Psoas muscle (tissue), 8 donors: Measurements from ENCODE around the gene CEP63. TPM values are rescaled to one million over a fixed set of nuclear protein-coding genes. Genes with fewer than 3 reads are reported as not detected.

Experiments
- ATAC-seq, 4 donors: fragments of 200-7000 bp; cut with Tn5 transposase; one replicate each; pipeline ENCODE4 v1.9.1; 2020; ENCODE audit warnings: moderate library complexity in 3 of 4, mild to moderate bottlenecking in 2 of 4
- DNase-seq, 2 donors: peaks; one replicate each; pipeline ENCODE4 v3.0.0-alpha.2; 2020
- H3K27ac ChIP-seq: fragments of 200-600 bp; one replicate; pipeline ENCODE4 v1.8.0; 2022
- H3K27me3 ChIP-seq, 3 donors: fragments of 200-600 bp in 1 of 3; one replicate each; pipeline versions ENCODE4 v1.6.1 to v1.8.0; 2013 to 2022; ENCODE audit warnings: low read length in 2 of 3, mild to moderate bottlenecking in 2 of 3, moderate library complexity in 1 of 3; ENCODE audit not compliant: insufficient read depth in 3 of 3
- H3K36me3 ChIP-seq, 2 donors: fragments of 200-600 bp in 1 of 2; one replicate each; pipeline versions ENCODE4 v1.6.1 to v1.8.0; 2013 to 2022; ENCODE audit warnings: low read depth in 1 of 2, mild to moderate bottlenecking in 1 of 2, moderate library complexity in 1 of 2; ENCODE audit not compliant: insufficient read depth in 1 of 2
- H3K4me1 ChIP-seq: fragments of 200-600 bp; one replicate; pipeline ENCODE4 v1.8.0; 2022
- H3K4me3 ChIP-seq: fragments of 200-600 bp; one replicate; pipeline ENCODE4 v1.8.0; 2022; ENCODE audit warnings: mild to moderate bottlenecking
- H3K9me3 ChIP-seq: fragments of 200-600 bp; one replicate; pipeline ENCODE4 v1.8.0; 2022
- WGBS, 3 donors: extraction: QIAGEN DNeasy Blood & Tissue Kit; methylation state at CpG; one replicate each; pipeline versions ENCODE4 v1.1.6 to v1.1.7; 2013; 5-methylcytosine and 5-hydroxymethylcytosine counted together
- intact Hi-C, 2 donors: fragments of 100-400 bp; cut with DNase I; formaldehyde crosslinking; loops; one replicate each; pipeline versions ENCODE4 v1.11.0 to v1.14.2; 2022
- polyA plus RNA-seq, 3 donors: library from polyadenylated mRNA; stranded (reverse); fragments of 200-250 nt; gene quantifications; one replicate each; pipeline ENCODE4 v1.2.3, GENCODE V29; 2013
- total RNA-seq, 4 donors: library from RNA; stranded (reverse); fragmentation: NEBNext Ultra II Directional in 2 of 4; extraction: Animal tissue kit (Norgen Biotek cat#: 25700) in 2 of 4; gene quantifications; one replicate each; pipeline versions ENCODE4 v1.2.1 to v1.2.4, GENCODE V29; 2021 to 2023
- TF ChIP-seq, protein P1 (sequence below): fragments of 200-600 bp; IDR thresholded peaks from one replicate; pipeline ENCODE4 v1.8.0; 2022; ENCODE audit warnings: antibody characterized with exemption
- donor health status: healthy with polysubstance abuse.
- donor health status: DM: no; HTN: no; CAD: no; lungs with moderate emphysema.
- donor health status: Bipolar disorder and iron deficiency.
- donor health status: healthy.
- donor health status: DM: yes; HTN: yes; CAD: no.
- donor health status: DM: no; HTN: no; CAD: no.
- donor health status: DM: no; HTN: no; CAD: no.
- donor health status: DM: yes; HTN: yes; CAD: no.

The CEP63 gene
- total and polyA plus RNA-seq, 7 donors: 26.5 to 51.3 (median 30.3) TPM

DNA sequence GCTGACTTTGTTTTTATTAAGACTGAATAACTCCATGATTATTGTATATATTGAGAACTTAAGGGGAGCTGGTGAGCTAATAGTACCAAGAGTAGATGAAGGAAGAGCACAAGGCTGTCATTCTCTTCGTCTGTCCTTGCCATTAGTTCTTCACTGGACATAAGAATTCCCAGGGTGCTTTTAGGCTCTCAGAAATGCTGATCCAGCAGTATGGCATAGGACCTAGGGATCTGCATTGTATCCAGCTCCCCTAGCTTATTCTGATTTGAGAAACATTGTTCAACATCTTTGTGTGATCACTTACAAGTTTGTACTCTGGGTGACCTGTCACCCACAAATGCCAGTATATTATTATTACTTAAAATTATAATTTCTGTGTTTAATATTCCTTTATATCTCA, 47.6 kb downstream of the CEP63 start:
- H3K27ac ChIP-seq: no peak overlapping the region
- ATAC-seq (no peak), DNase-seq (no peak)
- H3K27me3 ChIP-seq: no peaks in the 10 kb centered on the region
- H3K4me1 ChIP-seq: peaks cover 5% of the 10 kb centered on the region
- TF ChIP-seq, protein P1, sequence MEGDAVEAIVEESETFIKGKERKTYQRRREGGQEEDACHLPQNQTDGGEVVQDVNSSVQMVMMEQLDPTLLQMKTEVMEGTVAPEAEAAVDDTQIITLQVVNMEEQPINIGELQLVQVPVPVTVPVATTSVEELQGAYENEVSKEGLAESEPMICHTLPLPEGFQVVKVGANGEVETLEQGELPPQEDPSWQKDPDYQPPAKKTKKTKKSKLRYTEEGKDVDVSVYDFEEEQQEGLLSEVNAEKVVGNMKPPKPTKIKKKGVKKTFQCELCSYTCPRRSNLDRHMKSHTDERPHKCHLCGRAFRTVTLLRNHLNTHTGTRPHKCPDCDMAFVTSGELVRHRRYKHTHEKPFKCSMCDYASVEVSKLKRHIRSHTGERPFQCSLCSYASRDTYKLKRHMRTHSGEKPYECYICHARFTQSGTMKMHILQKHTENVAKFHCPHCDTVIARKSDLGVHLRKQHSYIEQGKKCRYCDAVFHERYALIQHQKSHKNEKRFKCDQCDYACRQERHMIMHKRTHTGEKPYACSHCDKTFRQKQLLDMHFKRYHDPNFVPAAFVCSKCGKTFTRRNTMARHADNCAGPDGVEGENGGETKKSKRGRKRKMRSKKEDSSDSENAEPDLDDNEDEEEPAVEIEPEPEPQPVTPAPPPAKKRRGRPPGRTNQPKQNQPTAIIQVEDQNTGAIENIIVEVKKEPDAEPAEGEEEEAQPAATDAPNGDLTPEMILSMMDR: no peak
- peaks cover 3 to 52% of the 10 kb centered on the region in 2 donors for H3K36me3 ChIP-seq
- WGBS, 3 donors: 83 to 91% (median 86%) methylated on average over 1 of the region's 1 CpG
- intact Hi-C loops: no loop called here
- H3K9me3 ChIP-seq: no peaks in the 10 kb centered on the region
- no peak overlapping the region for H3K4me3 ChIP-seq

DNA sequence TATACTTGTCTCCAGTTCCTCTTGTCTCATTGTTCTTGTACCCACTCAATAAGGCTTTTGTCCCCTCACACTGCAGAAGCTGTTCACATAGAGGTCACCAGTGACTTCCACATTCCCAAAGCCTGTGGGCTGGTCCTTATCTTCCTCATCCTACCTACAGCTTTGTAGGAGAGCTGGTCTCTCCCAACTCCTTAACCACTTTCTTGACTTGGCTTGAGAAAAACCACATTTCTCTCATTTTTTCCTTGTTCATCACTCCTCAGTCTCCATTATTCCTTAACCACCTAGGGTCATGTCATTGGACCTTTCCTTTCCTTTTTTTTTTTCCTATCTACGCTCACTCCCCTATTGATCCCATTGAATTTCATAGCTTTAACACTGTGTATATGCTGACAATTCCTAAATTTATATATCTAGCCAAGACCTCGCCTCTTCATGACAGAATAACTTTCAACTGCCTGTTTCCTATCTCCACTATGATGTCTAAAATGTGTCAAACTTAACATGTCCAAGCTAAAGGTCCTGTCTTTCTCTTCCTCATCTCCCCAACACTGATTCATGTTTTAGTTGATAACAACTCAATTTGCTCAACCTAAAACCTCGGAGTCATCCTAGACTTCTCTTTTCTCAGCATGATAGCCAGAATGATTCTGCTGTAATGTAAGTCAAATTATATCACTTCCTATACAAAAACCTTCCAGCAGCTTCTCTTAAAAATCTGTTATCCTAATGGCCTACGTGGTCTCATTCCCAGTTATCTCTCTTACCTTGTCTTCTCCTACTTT, 49.5 kb downstream of the CEP63 start:
- no peak for ATAC-seq
- H3K36me3 ChIP-seq: peaks cover 3 to 66% of the 10 kb centered on the region in 2 donors
- WGBS, 3 donors: 93 to 98% (median 96%) methylated on average over 4 of the region's 4 CpGs
- H3K9me3 ChIP-seq: no peaks in the 10 kb centered on the region
- H3K4me1 ChIP-seq: peaks cover 5% of the 10 kb centered on the region
- no peak overlapping the region for H3K4me3 ChIP-seq
- no peak for DNase-seq
- TF ChIP-seq, protein P1: no peak
- no peaks in the 10 kb centered on the region for H3K27me3 ChIP-seq
- no peak overlapping the region for H3K27ac ChIP-seq
- intact Hi-C loops: no loop called here

DNA sequence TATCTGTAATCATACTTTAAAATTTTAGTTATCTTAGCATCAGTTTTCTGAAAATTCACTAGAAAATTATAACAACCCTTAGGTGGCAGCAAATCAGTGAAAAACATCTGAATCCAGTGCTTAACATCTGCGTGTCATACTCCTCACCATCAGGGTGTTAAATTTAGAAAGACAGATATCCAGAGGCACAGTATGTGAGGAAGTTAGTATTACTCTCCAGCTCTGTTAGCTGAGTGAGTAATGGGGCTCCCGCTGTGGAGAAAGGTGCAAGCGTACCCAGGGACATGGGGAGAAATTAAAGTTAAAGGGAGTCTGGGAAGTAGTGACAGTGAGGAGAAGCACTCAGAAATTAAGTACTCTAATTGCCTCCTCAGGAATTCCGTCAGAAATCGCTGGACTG, 50.9 kb downstream of the CEP63 start:
- no peak for ATAC-seq
- no peak overlapping the region for H3K4me3 ChIP-seq
- no peaks in the 10 kb centered on the region for H3K4me1 ChIP-seq
- 90 to 95% (median 94%) methylated on average over 5 of the region's 5 CpGs for WGBS, 3 donors
- TF ChIP-seq, protein P1: no peak
- no peak for DNase-seq
- no peaks in the 10 kb centered on the region for H3K27me3 ChIP-seq
- intact Hi-C loops: no loop called here
- no peak overlapping the region for H3K27ac ChIP-seq
- H3K9me3 ChIP-seq: no peaks in the 10 kb centered on the region
- H3K36me3 ChIP-seq: peaks cover 3 to 73% of the 10 kb centered on the region in 2 donors

DNA sequence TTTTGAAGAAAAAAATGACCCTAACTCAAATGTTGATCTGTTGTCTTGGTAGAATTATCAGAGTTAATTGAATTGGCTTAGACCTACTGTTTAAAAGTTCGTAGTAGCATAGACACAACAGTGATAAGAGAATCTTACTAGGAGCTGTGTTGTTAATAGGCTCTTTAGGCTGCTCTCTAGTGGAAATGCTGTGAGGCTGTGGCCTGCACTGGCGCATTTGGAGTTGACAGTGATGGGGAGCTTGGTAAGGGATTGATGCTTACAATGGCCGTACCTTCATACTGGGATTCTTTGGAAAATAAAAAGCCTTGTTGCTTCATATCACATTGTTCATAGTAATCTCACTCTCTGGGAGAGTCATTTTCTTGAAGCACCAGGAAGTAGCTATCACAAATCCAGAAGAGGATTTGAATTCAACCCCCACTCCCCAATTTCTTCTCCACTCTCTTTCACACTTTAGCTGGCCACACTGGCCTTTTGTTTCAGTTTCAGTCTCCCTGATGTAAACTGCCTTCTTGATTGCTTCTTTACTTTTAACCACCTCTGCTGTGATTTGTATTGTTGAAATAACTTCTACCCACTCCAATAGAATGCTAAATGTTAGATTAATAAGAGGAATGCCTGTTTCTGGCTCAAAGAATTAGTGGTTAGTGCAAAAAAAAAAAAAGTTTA, 56.6 kb downstream of the CEP63 start:
- TF ChIP-seq, protein P1: no peak
- WGBS, 3 donors: 64 to 79% (median 66%) methylated on average over 3 of the region's 3 CpGs

More for the DNA sequence above, 56.6 kb downstream of the CEP63 start:
- Histone ChIP-seq H3K27me3 (no peaks in the 10 kb centered on the region), H3K27ac (no peak overlapping the region), H3K9me3 (no peaks in the 10 kb centered on the region), H3K4me3 (no peak overlapping the region), H3K4me1 (no peaks in the 10 kb centered on the region), H3K36me3 (peaks cover 8 to 53% of the 10 kb centered on the region in 2 donors)
- DNase-seq (no peak), ATAC-seq (no peak)
- intact Hi-C loops: no loop called here
